GM23338 (cell line): ENCODE measurements around the gene GABPB1. TPM values are rescaled to one million over a fixed set of nuclear protein-coding genes. Genes with fewer than 3 reads are reported as not detected.

Experiments
- ATAC-seq: fragments of 200-7000 bp; cut with Tn5 transposase; 3 replicates; pipeline ENCODE4 v1.9.1; 2020
- DNase-seq: peaks from one replicate; pipeline ENCODE4 v3.0.0-alpha.2; 2015; ENCODE audit warnings: low spot score
- H2AFZ ChIP-seq: fragments of 200-600 bp; sonication (generic); 2 replicates; pipeline ENCODE4 v1.8.0; 2016; ENCODE audit warnings: antibody characterized with exemption, mild to moderate bottlenecking, moderate library complexity
- H3F3A ChIP-seq: fragments of 200-600 bp; sonication (generic); replicated peaks from 2 replicates; pipeline ENCODE4 v1.8.0; 2017; ENCODE audit warnings: antibody characterized with exemption, mixed run types, low read depth
- H3K27ac ChIP-seq: fragments of 200-600 bp; sonication (generic); 2 replicates; pipeline ENCODE4 v1.6.1; 2016; ENCODE audit warnings: low read depth
- H3K27me3 ChIP-seq: fragments of 200-600 bp; sonication (generic); 2 replicates; pipeline ENCODE4 v1.8.0; 2016; ENCODE audit warnings: mild to moderate bottlenecking, mixed run types, moderate library complexity; ENCODE audit not compliant: insufficient read depth
- H3K36me3 ChIP-seq: fragments of 200-600 bp; sonication (generic); 2 replicates; pipeline ENCODE4 v1.8.0; 2016; ENCODE audit warnings: mild to moderate bottlenecking; ENCODE audit not compliant: insufficient read depth
- H3K4me1 ChIP-seq: fragments of 200-600 bp; sonication (generic); 2 replicates; pipeline ENCODE4 v1.8.0; 2016; ENCODE audit warnings: mild to moderate bottlenecking, moderate library complexity; ENCODE audit not compliant: insufficient read depth
- H3K4me2 ChIP-seq: fragments of 200-600 bp; sonication (generic); 2 replicates; pipeline ENCODE4 v1.7.1; 2017; ENCODE audit warnings: mixed run types
- H3K4me3 ChIP-seq: fragments of 200-600 bp; sonication (generic); 2 replicates; pipeline ENCODE4 v1.6.1; 2016; ENCODE audit warnings: mixed run types
- H3K79me2 ChIP-seq: fragments of 200-600 bp; sonication (generic); replicated peaks from 2 replicates; pipeline ENCODE4 v1.8.0; 2017; ENCODE audit warnings: mild to moderate bottlenecking; ENCODE audit not compliant: insufficient read depth
- H3K9me2 ChIP-seq: fragments of 200-600 bp; sonication (generic); 2 replicates; pipeline ENCODE4 v1.8.0; 2017; ENCODE audit not compliant: insufficient read depth
- H4K20me1 ChIP-seq: fragments of 200-600 bp; sonication (generic); replicated peaks from 2 replicates; pipeline ENCODE4 v1.8.0; 2017; ENCODE audit warnings: mild to moderate bottlenecking; ENCODE audit not compliant: insufficient read depth
- H3K27ac Mint-ChIP-seq: 2 replicates; pipeline ENCODE4 v1.8.0; 2020; ENCODE audit warnings: inconsistent platforms, mild to moderate bottlenecking, moderate library complexity, mixed read lengths
- H3K27me3 Mint-ChIP-seq: 3 replicates; pipeline ENCODE4 v1.8.0; 2022; ENCODE audit warnings: low read depth, mild to moderate bottlenecking, moderate library complexity, mixed read lengths, inconsistent platforms; ENCODE audit not compliant: insufficient read depth, poor library complexity
- H3K36me3 Mint-ChIP-seq: 3 replicates; pipeline ENCODE4 v1.8.0; 2021; ENCODE audit warnings: low read depth, mild to moderate bottlenecking, inconsistent platforms, moderate library complexity, mixed read lengths
- H3K4me1 Mint-ChIP-seq: 3 replicates; pipeline ENCODE4 v1.8.0; 2020; ENCODE audit warnings: mild to moderate bottlenecking, inconsistent platforms, mixed read lengths
- H3K4me3 Mint-ChIP-seq: 3 replicates; pipeline ENCODE4 v1.8.0; 2021; ENCODE audit warnings: moderate library complexity, mild to moderate bottlenecking, inconsistent platforms, mixed read lengths
- H3K9me3 Mint-ChIP-seq: 3 replicates; pipeline ENCODE4 v1.8.0; 2020; ENCODE audit warnings: moderate library complexity, mild to moderate bottlenecking, inconsistent platforms, mixed read lengths
- EZH2 ChIP-seq: fragments of 200-600 bp; sonication (generic); IDR thresholded peaks from one replicate; pipeline ENCODE4 v1.8.0; 2017; ENCODE audit warnings: antibody characterized with exemption, mild to moderate bottlenecking, low read depth; ENCODE audit not compliant: unreplicated experiment
- EZH2phosphoT487 ChIP-seq: fragments of 200-600 bp; sonication (generic); IDR thresholded peaks from one replicate; pipeline ENCODE4 v1.8.1; 2018; ENCODE audit warnings: antibody characterized with exemption; ENCODE audit not compliant: unreplicated experiment
- JUNB ChIP-seq: IDR thresholded peaks from one replicate; pipeline ENCODE4 v1.6.1; 2016; ENCODE audit warnings: antibody characterized with exemption; ENCODE audit not compliant: unreplicated experiment
- ZNF462 ChIP-seq: fragments of 250-450 bp; sonication (Bioruptor Pico); IDR thresholded peaks from 2 replicates; pipeline ENCODE4 v1.5.0; 2020; ENCODE audit warnings: mild to moderate bottlenecking, moderate library complexity
- polyA plus RNA-seq: library from polyadenylated mRNA; unstranded; fragments of >200 nt; fragmentation: Nextera tagmentation; extraction: Ambion mirVana; gene quantifications from 2 replicates; pipeline ENCODE4 v1.2.1, GENCODE V29; 2016
- total RNA-seq: library from RNA; depleted of rRNA; stranded (reverse); fragments of >200 nt; shearing (Covaris generic); gene quantifications from 2 replicates; pipeline ENCODE4 v1.2.3, GENCODE V29; 2014
- TF ChIP-seq, protein P1 (sequence below): IDR thresholded peaks from 2 replicates; pipeline ENCODE4 v1.6.1; 2016; ENCODE audit warnings: antibody characterized with exemption

The GABPB1 gene
- total and polyA plus RNA-seq, 2 experiments from 2014 or later: 34.4 to 53.9 TPM

DNA sequence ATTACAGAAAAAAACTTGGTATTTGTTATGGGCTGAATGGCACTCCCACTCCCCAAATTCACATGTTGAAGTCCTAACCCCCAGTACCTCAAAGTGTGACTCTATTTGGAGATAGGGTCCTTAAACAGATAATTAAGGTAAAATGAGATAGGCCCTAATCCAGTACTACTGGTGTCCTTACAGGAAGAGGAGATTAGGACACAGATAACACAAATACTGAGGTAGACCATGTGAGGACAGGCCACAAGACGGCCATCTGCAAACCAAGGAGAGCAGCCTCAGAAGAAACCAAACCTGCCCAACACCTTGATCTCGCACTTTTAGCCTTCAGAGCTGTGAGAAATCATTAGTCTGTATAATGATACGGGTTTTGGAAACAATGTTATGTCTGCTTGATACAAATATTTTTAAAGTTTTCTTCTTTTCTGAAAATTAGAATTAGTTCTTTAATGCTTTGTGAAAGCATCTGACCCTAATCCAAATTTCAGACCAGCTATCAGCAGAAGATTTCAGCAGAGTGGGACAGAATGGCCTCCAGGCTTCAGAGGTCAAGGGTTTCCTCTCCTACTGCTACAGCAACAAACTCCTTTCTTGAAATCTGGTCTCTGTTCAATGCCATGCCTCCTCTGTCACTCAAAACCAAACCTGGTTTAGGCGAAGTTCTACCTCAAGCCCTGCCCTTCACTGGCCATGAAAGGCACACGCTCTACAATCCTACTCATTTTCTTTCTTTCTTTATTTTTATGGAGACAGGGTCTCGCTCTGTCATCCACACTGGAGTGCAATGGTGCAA lies 67.5 kb downstream of the GABPB1 start:
- no peak for ATAC-seq
- Mint-ChIP-seq H3K36me3 (peaks cover 22% of the 10 kb centered on the region; the same call in 2 of the 3 replicates), H3K9me3 (no peaks in the 10 kb centered on the region), H3K4me1 (no peaks in the 10 kb centered on the region), H3K27ac (peak overlapping the region; percentile 72; the same call in 1 of the 2 replicates), H3K27me3 (no peaks in the 10 kb centered on the region), H3K4me3 (no peak overlapping the region)
- Histone ChIP-seq H3K4me3 (no peak overlapping the region), H3K27ac (no peak overlapping the region), H4K20me1 (no peaks in the 10 kb centered on the region), H3K9me2 (no peaks in the 10 kb centered on the region), H3F3A (no peaks in the 10 kb centered on the region), H3K4me1 (no peaks in the 10 kb centered on the region), H3K36me3 (0 out of 2 replicates have a peak, but pooled peaks cover 13% of the 10 kb centered on the region), H3K79me2 (no peaks in the 10 kb centered on the region), H3K27me3 (no peaks in the 10 kb centered on the region), H3K4me2 (no peak overlapping the region), H2AFZ (no peak overlapping the region)
- no peak for TF ChIP-seq ZNF462 (CRISPR knock-in tag)
- TF ChIP-seq, protein P1, sequence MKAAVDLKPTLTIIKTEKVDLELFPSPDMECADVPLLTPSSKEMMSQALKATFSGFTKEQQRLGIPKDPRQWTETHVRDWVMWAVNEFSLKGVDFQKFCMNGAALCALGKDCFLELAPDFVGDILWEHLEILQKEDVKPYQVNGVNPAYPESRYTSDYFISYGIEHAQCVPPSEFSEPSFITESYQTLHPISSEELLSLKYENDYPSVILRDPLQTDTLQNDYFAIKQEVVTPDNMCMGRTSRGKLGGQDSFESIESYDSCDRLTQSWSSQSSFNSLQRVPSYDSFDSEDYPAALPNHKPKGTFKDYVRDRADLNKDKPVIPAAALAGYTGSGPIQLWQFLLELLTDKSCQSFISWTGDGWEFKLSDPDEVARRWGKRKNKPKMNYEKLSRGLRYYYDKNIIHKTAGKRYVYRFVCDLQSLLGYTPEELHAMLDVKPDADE: no peak
- no peak for TF ChIP-seq JUNB
- TF ChIP-seq EZH2: no peak
- TF ChIP-seq EZH2phosphoT487: no peak
- no peak for DNase-seq
